ENCODE measurements around the gene TSPO.

GRCh38 chr22:43109511-43109910 lies 41.8 kb upstream of the TSPO start:
- TF ChIP-seq CTCF (IDR thresholded peaks at IDR 0.05): no peak
- TF ChIP-seq POLR2A (IDR thresholded peaks at IDR 0.05): no peak
